Posterior cingulate gyrus (tissue), 11 donors: ENCODE data around the gene CLDN19.

ENCODE experiments used
- DNase-seq, 10 donors: peaks; one replicate each; pipeline versions ENCODE4 v3.0.0 to v3.0.0-alpha.2; 2020 to 2021; ENCODE audit warnings: mixed read lengths in 3 of 10
- intact Hi-C: fragments of 100-400 bp; cut with DNase I; formaldehyde crosslinking; loops from one replicate; pipeline ENCODE4 v1.15.1; 2023

CLDN19 gene

GRCh38 chr1:42739753-42740700 lies at the start of gene CLDN19:
Gene CLDN19 (minus strand): TSS chr1:42740236. CDS start chr1:42740063, 173 bp downstream.
- intact Hi-C loops: loop anchor here (10.0 kb wide), 2 partner anchors 55 to 395 kb away; partner anchors contain the start of gene YBX1

GRCh38 chr1:42788021-42788420 lies 48.0 kb upstream of the CLDN19 start:
- no peak for DNase-seq
- intact Hi-C loops: no loop called here

More at GRCh38 chr1:42739753-42740700, at the start of gene CLDN19:
- DNase-seq: no peak

- no peak for DNase-seq
- intact Hi-C loops: no loop called here
These were observed 46.1 kb upstream of the CLDN19 start for GRCh38 chr1:42786097-42786496.

GRCh38 chr1:42784946-42785693 lies 45.1 kb upstream of the CLDN19 start, which contains the start of gene TMEM269:
Gene TMEM269 (plus strand): TSS chr1:42784991. CDS start chr1:42789894, 4,903 bp downstream.
- intact Hi-C loops: no loop called here
- DNase-seq: peak in 9 of 10 donors; percentile 32 to 91 (median 42)

- DNase-seq: no peak
- intact Hi-C loops: no loop called here
These were observed 44.5 kb upstream of the CLDN19 start for GRCh38 chr1:42784547-42784945.

- intact Hi-C loops: no loop called here
- DNase-seq: no peak
These were observed 43.1 kb upstream of the CLDN19 start for GRCh38 chr1:42783092-42783491.

GRCh38 chr1:42780176-42780575 lies 40.1 kb upstream of the CLDN19 start:
- DNase-seq: no peak
- intact Hi-C loops: no loop called here

GRCh38 chr1:42779725-42780124 lies 39.7 kb upstream of the CLDN19 start:
- DNase-seq: no peak
- intact Hi-C loops: no loop called here

- peak in 3 of 10 donors; percentile 32 to 54 (median 47) for DNase-seq
- intact Hi-C loops: loop anchor here (1.0 kb wide), 1 partner anchor 295 kb away; no protein-coding TSS in a partner anchor
These were observed 37.8 kb upstream of the CLDN19 start for GRCh38 chr1:42777852-42778251.

GRCh38 chr1:42776502-42776901 lies 36.5 kb upstream of the CLDN19 start:
- DNase-seq: no peak
- intact Hi-C loops: no loop called here

GRCh38 chr1:42774928-42775526 lies 35.0 kb upstream of the CLDN19 start:
- no peak for DNase-seq
- intact Hi-C loops: no loop called here

GRCh38 chr1:42773420-42773819 lies 33.4 kb upstream of the CLDN19 start:
- no peak for DNase-seq
- intact Hi-C loops: no loop called here

GRCh38 chr1:42769811-42770210 lies 29.8 kb upstream of the CLDN19 start:
- no peak for DNase-seq
- intact Hi-C loops: loop anchor here (5.0 kb wide), 1 partner anchor 187 kb away; the partner anchor contains the start of gene SLC2A1

- intact Hi-C loops: loop anchor here (5.0 kb wide), 1 partner anchor 189 kb away; the partner anchor contains the start of gene SLC2A1
- no peak for DNase-seq
These were observed 28.1 kb upstream of the CLDN19 start for GRCh38 chr1:42768172-42768571.

- intact Hi-C loops: loop anchor here (1.0 to 5.0 kb wide), 4 partner anchors 50 to 190 kb away; partner anchors contain the start of genes ERMAP, PPIH, SLC2A1 and SVBP
- DNase-seq: peak in 1 of 10 donors; percentile 28
These were observed 27.5 kb upstream of the CLDN19 start for GRCh38 chr1:42767510-42768000.

GRCh38 chr1:42766741-42767509 lies 26.9 kb upstream of the CLDN19 start, which contains the start of the genes C1orf50 and P3H1:
Gene C1orf50 (plus strand): TSS chr1:42767249. CDS start chr1:42767312, 63 bp downstream.
Gene P3H1 (minus strand): TSS chr1:42767028. CDS start chr1:42766971, 57 bp downstream.
- intact Hi-C loops: loop anchor here (1.0 to 5.0 kb wide), 4 partner anchors 50 to 190 kb away; partner anchors contain the start of genes ERMAP, PPIH, SLC2A1 and SVBP
- peak; percentile 99 to 100 (median 100) for DNase-seq

GRCh38 chr1:42765832-42766740 lies 26.1 kb upstream of the CLDN19 start:
- peak in 8 of 10 donors; percentile 26 to 91 (median 45) for DNase-seq
- intact Hi-C loops: loop anchor here (2.0 to 5.0 kb wide), 2 partner anchors 83 to 191 kb away; partner anchors contain the start of genes SLC2A1 and YBX1

- intact Hi-C loops: loop anchor here (5.0 kb wide), 1 partner anchor 192 kb away; the partner anchor contains the start of gene SLC2A1
These were observed 25.2 kb upstream of the CLDN19 start for GRCh38 chr1:42765269-42765668.

More at GRCh38 chr1:42765269-42765668, 25.2 kb upstream of the CLDN19 start:
- no peak for DNase-seq
